ENCODE results near the gene RBM47.
"Not testable (repeated sequence)": the region's sequence is repeated elsewhere in the genome, so short reads cannot be mapped to it uniquely, and the experiment has no call there.

Gene RBM47

DNA sequence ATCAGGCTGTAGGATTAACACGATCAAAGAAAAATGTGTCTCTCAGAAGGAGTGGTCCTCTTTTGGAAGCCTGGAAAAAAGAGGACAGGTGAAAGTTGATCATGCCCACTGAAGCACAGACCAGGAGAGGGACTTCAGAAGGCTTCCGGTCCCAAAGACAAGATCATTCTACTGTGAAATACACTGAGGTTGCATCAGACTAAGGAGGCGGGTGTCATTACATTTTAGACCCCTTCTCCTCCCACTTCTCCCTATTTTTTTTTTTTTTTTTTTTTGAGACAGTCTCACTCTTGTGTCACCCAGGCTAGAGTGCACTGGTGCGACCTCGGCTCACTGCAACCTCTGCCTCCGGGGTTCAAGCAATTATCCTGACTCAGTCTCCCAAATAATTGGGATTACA, 67.5 kb downstream of the RBM47 start:
- DNase-seq = peak; percentile 68 to 79 (median 71)

DNA sequence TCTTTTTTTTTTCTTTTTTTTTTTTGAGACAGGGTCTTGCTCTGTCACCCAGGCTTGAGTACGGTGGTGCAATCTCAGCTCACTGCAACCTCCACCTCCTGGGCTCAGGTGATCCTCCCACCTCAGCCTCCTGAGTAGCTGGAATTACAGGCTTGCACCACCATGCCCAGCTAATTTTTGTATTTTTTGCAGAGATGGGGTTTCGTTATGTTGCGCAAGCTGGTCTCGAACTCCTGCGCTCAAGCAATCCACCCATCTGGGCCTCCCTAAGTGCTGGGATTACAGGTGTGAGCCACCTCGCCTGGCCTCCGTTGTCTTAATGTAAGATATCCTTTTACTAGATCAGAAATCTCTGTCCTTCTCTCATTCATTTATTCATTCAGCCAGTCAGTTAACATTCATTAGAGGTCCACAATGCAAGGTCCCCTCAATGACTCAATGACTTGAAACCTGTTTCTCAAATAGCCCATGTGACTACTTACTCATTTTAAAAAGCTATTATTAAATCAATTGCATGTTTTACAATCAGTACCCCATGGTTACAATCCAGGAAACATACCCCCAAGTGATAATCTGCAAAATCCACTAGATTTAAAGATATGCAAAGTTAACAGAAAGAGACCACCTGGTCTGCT, 68.0 kb downstream of the RBM47 start:
- peak in 2 of 3 donors; percentile 71 for DNase-seq

DNA sequence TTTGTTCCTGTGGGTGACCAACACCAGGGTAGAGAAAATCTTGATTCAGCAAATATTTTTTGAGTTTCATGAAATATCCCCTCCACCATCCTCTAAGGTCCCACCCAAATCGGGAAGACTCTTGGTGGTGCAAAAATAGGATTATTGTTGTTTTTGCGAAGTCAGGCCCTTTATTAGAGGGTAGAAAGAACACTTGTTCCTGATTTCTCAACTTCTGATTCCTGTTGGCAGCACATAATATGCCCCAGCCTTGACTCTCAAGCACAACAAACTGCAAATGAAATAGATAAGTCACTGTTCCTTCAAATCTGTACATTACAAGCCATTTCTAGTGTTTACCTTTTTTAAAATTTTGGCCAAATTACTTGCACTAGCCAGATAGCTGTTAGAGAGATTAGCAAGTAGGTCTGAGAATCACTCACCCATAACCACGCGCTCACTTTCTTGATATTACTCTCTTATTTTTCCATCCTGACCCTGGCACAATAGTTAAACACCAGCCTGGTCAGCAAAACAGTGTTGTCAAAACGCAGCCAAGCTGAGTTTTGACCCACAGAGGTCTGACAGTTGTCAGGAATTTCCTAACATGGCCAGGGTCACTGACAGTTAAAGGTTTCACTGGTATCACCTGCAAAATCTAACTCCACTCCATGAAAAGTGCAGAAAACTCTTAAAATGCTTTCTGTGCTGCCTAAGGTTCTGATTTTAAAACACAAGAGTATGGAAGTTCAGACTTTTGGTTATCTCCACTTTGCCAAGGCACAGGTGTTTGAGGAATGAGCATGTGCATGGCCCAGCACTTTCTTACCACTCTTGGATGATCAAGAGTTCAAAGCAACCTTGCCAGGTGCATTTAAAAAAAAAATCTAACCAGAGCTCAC, 69.8 kb downstream of the RBM47 start:
- DNase-seq = no peak

DNA sequence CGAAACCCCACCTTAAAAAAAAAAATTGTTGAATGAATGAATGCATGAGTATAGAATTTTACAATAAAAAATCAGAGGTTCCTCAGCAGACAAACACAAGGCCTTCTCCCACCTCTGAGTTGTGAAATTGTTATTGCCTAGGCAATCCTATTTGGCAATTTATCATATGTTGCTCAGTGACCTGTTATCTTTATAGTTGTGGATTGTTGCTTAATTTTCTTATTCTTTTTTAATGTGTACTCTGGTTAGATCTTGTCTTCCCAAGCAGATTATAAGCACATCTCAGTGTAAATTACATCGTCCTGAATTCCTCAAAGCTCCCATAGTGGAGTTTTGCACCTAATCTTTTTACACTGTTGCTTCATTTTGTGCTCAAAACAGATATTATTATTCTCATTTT, 71.9 kb downstream of the RBM47 start:
- no peak for DNase-seq

DNA sequence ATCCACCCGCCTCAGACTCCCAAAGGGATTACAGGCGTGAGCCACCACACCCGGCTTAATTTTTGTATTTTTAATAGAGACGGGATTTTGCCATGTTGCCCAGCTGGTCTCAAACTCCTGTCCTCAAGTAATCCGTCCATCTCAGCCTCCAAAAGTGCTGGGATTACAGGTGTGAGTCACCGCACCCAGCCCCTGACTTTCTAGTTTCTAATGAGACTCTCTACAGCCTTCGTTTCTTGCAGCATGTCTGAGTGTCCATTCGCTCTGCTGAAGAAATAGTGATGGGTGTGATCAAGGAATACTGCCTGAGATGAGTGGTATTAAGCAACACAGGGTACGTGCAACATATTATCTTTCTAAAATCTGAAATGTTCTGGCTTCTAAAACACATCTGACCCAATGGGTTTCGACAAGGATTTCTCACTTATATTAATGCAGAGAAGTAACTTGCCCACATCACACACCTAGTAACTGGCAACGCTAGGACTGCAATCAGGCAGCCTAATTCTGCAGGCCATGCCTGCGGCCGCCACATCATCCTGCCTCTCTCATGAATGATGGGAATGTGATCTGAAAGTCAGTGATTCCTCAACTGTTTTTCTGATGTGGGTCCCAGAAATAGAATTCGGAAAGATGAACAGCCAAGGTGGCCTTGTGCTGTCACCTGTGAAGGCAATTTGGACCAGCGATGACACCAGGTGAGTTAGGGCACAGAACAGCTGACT, 74.3 kb downstream of the RBM47 start:
- peak in 2 of 3 donors; percentile 25 to 41 for DNase-seq

DNA sequence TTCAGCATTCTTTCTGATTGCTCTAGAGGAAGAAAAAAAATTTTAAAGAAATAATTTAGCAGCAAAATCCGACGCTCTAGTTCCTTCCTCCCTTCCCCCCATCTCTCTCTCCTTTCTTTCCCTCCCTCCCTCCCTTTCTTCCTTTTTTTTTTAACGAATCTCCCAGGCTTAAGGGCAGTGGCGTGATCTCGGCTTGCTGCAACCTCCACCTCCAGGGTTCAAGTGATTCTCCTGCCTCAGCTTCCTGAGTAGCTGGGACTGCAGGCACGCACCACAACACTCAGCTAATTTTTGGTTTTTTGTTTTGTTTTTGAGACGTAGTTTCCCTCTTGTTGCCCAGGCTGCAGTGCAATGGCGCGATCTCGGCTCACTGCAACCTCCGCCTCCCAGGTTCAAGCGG, 75.0 kb downstream of the RBM47 start:
- DNase-seq = not testable (repeated sequence)

DNA sequence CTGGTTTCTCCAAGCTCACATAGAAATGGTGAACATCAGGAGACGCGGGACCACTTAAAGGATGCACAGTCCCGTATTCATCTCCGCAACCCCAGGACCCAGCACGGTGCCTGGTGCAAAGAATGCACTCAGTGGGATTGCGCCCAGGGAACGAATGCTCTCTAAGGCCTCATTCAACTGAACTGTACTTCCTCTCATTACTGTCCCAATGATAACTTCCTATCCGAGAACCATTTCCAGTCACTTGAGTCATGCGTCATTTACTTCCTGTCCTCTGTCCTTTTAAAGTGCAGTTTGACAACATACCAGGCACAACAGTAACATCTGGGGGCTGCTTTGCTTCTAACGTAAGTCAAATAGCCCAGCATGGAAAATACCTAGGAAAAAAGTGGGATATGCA, 75.7 kb downstream of the RBM47 start:
- peak; percentile 74 to 95 (median 91) for DNase-seq

DNA sequence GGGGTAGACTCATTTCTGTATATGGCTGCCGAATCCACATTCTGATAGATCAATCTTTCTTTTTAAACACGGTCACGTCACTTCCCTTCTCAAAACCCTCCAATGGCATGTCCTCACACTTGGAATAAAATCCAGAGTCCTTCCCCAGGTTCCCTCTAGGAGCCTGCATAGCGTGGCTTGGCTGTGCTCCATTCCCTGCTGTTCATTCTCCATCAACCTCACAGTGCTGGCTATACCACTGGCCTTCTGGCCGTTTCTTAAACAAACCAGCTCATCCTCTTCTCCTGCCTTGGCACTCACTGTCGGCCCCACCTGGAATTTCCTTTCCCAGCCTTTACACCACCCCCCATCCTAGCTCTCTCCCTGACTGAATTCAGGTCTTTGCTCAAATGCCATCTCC, 77.1 kb downstream of the RBM47 start:
- no peak for DNase-seq

DNA sequence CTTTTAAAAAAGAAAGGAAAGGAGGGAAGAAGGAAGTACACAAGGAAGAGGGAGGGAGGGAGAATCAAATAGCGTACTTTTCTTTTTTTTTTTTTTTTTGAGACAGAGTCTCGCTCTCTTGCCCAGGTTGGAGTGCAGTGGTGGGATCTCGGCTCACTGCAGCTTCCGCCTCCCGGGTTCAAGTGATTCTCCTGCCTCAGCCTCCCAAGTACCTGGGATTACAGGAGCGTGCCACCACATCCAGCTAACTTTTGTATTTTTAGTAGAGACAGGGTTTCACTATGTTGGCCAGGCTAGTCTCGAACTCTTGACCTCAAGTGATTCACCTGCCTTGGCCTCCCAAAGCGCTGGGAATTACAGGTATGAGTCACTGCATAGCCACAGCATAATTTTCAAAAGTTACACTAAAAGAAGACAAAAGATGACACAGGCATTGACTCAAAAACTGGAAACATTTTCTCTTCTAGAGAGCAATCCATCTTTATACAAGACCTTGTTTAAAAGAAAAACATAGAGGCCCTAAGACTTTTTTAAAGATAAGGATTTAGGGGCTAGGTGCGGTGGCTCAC, 78.0 kb downstream of the RBM47 start:
- peak; percentile 52 to 89 (median 82) for DNase-seq

DNA sequence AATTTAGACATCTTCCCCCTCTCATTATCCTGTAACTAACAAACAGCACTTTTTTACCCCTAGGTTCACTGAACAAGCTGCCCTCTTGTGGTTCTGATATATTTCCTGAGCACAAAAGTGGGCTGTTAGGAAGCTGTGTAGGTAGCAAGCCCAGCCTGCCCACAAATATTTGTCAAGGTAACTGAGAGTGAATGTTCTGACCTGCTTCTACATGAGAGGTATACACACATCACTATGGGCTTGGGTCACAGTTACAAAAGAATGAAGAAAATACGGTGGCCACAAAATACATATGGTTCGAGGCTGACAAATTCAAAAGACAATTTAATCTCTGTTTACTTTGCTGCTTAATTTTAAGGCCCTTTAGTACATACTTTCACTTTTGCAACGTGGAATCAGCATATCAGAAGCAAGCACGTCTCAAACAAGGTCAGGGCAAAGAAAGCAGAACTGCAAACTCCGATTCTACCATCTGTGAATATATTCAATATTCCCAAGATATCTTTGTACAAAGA, 78.7 kb downstream of the RBM47 start:
- DNase-seq = peak; percentile 40 to 65 (median 50)

DNA sequence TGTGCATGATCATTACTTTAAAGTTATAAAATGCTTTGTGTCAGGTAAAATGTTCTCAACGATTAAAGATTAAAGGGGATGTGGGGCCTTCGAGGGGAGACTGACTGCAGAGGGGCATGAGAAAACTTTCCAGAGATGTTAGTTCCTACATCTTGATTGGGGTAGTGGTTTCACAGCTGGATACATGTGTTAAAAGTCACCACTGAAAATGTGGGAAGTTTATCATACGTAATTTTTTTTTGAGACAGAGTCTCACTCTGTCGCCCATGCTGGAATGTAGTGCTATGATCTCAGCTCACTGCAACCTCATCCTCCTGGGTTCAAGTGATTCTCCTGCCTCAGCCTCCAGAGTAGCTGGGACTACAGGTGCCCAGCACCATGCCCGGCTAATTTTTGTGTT, 79.5 kb downstream of the RBM47 start:
- DNase-seq = peak; percentile 28 to 60 (median 45)

DNA sequence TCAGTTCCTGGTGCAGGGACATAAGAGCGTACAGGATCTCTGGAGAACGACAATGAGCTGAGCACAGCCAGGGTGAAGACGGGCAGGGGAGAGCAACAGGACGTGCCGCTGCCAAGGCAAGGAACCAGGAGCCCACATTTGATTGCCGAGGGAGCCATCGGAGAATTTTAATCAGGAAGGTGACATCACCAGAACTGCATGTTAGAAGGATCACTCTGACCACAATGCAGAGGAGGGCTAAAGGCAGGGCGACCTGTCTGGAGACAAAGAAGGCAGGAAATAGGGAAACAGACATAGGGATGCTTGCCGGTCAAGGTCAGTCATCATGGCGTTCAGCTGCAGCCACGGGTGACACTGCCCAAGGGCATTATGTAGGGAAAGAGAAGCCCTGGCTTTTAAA, 81.4 kb downstream of the RBM47 start:
- DNase-seq = no peak

DNA sequence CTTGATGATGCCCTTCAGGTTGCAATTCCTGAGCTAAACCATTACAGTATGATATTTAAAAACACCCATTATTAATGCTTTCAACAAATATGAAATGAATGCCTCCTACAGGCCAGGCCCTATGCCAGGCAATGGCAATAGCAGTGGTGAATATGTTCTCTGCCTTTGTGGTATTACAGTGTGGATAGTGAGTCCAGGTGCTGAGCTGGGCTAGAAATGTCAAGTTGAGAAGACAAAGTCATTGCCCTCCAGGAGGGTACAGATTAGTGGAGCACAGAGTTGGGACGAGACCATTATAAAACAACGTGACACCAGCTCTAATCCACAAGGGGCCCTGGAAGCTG, 81.9 kb downstream of the RBM47 start:
- DNase-seq = no peak

DNA sequence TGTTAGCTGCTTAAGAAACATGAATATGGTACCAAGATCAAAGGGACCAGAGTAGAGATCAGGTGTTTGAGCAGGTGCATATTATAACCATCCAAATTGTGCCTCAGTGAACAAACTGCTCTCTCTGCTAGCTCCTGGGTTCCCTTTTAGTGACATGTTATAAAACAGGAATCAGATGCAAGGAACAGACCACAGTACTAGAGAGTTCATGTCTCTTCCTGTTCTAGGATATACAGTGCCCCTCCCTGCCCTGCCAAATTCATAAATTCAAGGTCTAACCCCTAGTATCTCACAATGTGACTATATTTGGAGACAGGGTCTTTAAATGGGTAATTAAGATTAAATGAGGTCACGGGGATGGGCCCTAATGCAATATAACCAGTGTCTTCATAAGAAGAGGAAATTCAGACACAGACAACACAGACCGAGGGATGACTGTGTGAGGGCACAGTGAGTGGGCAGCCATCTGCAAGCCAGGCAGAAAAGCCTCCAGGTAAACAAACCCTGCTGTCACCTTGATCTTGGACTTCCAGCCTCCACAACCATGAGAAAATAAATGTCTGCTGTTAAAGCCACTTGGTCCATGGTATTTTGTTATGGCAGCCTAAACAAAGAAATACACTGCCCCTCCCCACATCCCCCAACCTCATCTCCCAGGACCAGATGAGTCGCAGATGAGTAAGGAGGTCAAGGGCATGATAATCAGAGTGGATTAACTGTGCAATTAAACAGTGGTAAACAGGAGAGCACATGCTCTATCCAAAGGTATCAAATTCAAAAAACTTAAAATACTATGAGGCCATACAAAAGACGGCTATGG, 82.5 kb downstream of the RBM47 start:
- peak; percentile 45 to 53 (median 53) for DNase-seq

DNA sequence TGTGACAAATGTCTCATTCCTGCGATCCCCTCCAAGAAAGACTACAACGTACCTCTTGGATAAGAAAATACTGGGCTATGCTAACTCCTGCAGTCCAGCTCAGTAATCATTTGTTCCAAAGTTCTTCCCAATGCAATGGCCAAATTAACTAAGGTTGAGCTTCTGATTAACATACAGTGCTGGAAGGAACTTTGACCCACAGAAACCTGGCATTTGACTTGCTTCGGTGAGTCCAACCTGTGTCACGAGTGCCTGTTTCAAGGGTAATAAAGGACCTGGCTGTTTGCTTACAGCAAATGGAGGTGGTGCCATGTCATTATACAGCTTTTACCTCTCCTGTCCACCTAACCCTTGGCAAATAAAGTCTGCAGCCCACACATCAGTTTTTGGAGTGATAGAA, 83.2 kb downstream of the RBM47 start:
- no peak for DNase-seq

DNA sequence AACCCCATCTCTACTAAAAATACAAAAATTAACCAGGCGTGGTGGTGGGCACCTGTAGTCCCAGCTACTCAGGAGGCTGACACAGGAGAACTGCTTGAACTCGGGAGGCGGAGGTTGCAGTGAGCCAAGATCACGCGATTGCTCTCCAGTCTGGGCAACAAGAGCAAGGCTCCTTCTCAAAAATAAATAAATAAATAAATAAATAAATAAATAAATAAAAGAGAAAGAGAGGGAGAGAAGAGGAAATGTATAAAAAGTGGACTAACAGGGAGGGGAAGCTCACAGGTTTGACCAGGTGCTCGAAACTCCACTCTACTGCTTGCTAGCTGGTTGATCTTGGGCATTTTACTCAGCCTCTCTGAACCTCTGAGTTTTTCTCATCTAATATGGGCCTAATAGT, 84.2 kb downstream of the RBM47 start:
- not testable (repeated sequence) for DNase-seq

DNA sequence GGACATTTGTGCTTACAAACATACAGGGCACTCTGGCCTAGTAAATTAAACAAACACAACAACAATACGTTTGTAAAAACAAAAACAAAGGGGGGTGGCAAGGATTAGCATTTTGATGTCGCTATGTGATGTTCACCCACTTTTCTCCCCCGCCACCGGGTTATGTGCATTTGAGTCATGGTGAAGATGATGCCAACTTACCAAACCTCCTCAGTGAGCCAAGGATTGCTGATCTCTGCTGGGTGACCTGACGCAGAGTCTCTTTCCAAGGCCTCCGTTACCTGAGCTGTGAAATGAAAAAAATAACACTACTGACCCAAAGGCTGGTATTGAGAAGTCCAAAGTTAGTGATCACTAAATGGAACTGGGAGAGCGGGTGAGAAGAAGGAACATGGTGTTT, 85.4 kb downstream of the RBM47 start:
- DNase-seq = no peak

DNA sequence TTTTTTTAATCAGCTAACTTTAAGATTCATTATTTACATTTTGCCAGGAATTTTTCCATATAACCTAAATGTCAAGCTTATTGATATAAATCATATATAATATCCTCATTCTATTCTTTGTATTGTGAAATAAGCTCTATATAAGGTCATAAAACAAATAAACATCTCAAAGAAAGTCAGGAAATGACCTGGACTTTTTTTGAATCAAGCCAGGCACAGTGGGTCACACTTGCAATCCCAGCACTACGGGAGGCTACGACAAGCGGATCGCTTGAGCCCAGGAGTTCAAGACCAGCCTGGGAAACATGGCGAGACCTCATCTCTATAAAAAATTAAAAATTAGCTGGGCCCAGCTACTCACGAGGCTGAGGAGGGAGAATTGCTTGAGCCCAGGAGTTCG, 88.9 kb downstream of the RBM47 start:
- DNase-seq = no peak

DNA sequence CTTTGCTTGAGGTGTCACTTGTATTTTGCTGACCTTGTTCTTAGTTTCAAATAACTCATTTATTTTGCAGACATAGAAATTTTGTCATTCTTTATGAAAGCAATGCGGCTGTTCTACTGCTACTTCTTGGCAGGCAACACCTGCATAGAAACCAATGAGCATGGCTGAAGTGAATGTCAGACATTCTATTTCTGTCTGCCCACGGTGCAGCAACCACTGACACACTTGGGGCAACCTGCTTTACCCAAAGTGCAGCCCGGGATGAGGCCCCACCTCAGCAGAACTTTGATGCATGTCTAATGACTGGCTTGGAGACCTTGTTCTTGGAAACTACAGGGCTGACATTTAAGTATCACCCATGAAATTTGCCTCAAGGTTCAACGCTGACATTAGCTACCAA, 93.6 kb downstream of the RBM47 start:
- DNase-seq = no peak

DNA sequence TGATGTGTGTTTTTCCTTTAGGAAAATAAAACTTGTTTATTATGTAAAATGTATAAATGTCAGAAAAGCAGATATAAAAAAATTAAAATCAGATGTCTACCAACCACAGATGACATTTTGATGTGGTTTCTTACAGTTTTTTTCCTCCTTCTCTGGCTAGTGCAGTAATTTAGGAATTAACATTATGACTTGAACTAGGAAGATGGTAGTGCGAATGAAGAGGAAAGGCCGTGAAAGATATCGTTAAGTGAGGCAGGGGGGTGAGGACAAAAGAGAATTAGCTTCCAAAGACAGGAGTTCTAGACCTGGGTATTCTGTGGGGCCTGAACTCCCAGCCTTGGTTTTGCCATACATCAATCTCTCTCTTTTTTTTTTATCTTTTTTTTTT, 98.0 kb downstream of the RBM47 start:
- no peak for DNase-seq

DNA sequence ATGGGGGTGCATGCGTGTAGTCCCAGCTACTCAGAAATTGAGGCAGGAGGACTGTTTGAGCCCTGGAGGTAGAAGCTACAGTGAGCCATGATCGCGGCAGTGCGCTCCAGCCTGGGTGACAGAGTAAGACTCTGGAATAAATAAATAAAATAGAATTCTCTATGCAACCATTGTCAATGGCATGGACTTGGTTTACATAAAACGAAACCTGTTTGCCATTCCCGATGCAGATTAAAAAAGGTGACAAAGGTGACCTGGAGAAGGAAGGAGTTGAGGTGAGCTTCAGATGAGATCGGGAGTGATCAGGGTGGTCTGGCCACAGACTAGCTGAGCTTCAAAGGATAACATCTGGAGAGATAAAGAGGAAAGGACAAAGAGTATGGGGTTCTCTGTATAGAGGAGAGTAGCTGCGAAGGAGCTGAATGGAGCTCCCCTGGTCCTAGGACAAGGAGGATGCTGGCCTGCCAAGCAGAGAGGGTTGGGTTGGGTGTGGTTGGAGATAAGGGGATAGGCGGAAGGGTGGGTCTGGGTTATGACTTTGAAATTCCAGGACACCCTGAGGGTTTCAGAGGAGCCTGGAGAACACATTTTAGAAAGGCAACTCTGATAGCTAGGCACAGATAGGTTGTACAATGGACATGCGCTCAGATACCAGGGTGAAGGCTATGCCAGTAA, 98.6 kb downstream of the RBM47 start:
- DNase-seq = no peak

DNA sequence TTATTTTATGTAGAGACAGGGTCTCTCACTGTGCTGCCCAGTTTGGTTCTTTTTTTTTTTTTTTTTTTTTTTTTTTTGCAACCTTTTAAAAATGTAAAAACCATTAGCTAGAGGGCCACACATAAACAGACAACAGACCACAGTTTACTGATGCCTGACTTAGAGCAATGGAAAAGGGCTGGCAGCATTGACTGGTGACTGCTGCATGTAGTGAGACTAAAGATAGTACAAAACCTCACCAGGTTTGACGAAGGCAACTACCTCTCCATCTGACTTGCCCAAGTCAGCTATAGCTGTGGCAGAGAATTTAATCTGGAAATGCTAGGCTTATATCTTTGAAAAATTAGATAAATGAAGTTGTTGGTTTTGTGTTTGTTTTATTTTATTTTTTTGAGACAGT, 102.9 kb downstream of the RBM47 start:
- DNase-seq = no peak

Measured in suppressor macrophage treated with lipopolysaccharide for 1 hour (primary cell).